Keratinocyte (primary cell): Measurements from ENCODE around the gene MPND. TPM values are rescaled to one million over a fixed set of nuclear protein-coding genes. Genes with fewer than 3 reads are reported as not detected.

ENCODE experiments used
- DNase-seq: peaks from one replicate; pipeline ENCODE4 v3.0.0-alpha.2; 2011; ENCODE audit warnings: low read depth, missing footprints, low spot score
- FAIRE-seq: peaks from 2 replicates; lab custom pipeline; 2011; peaks lifted over from hg19 to GRCh38; lab: Jason Lieb, UNC
- H2AFZ ChIP-seq: 2 replicates; pipeline ENCODE4 v1.6.0; 2012; ENCODE audit warnings: low read length, control low read depth, inconsistent platforms; ENCODE audit not compliant: control insufficient read depth
- H3K27ac ChIP-seq: 2 replicates; pipeline ENCODE4 v1.5.1; 2011; ENCODE audit warnings: low read length; ENCODE audit not compliant: control insufficient read depth, insufficient read depth
- H3K27me3 ChIP-seq: 3 replicates; pipeline ENCODE4 v1.6.0; 2011; ENCODE audit warnings: low read length; ENCODE audit not compliant: control insufficient read depth, insufficient read depth; ENCODE audit errors: extremely low read depth
- H3K36me3 ChIP-seq, 2 experiments: 2 replicates in 1 of 2; 3 replicates in 1 of 2; pipeline ENCODE4 v1.5.1; 2011; ENCODE audit warnings: low read length in 2 of 2, mild to moderate bottlenecking in 1 of 2; ENCODE audit not compliant: control insufficient read depth in 2 of 2, insufficient read depth in 2 of 2; ENCODE audit errors: extremely low read depth in 1 of 2
- H3K4me1 ChIP-seq: 3 replicates; pipeline ENCODE4 v1.5.1; 2011; ENCODE audit warnings: low read length; ENCODE audit not compliant: control insufficient read depth, insufficient read depth; ENCODE audit errors: extremely low read depth
- H3K4me2 ChIP-seq: 3 replicates; pipeline ENCODE4 v1.6.0; 2011; ENCODE audit warnings: low read depth, low read length; ENCODE audit not compliant: control insufficient read depth, insufficient read depth; ENCODE audit errors: extremely low read depth
- H3K4me3 ChIP-seq, 3 experiments: fragments of 200-600 bp in 1 of 3; sonication (generic) in 1 of 3; 2 replicates in 2 of 3; 3 replicates in 1 of 3; pipeline ENCODE4 v1.5.1; 2011 to 2016; ENCODE audit warnings: low read length in 3 of 3, mild to moderate bottlenecking in 3 of 3, control low read depth in 2 of 3, inconsistent platforms in 1 of 3, low read depth in 1 of 3, mixed read lengths in 1 of 3, mixed run types in 1 of 3, moderate library complexity in 1 of 3; ENCODE audit not compliant: control insufficient read depth in 2 of 3, insufficient read depth in 2 of 3; ENCODE audit errors: extremely low read depth in 1 of 3
- H3K79me2 ChIP-seq: 2 replicates; pipeline ENCODE4 v1.6.0; 2012; ENCODE audit warnings: low read length; ENCODE audit not compliant: control insufficient read depth, insufficient read depth
- H3K9ac ChIP-seq: 3 replicates; pipeline ENCODE4 v1.6.0; 2011; ENCODE audit warnings: low read length; ENCODE audit not compliant: control insufficient read depth, insufficient read depth; ENCODE audit errors: extremely low read depth
- H3K9me1 ChIP-seq: 3 replicates; pipeline ENCODE4 v1.6.0; 2011; ENCODE audit warnings: low read length; ENCODE audit not compliant: control insufficient read depth, insufficient read depth; ENCODE audit errors: extremely low read depth
- H3K9me3 ChIP-seq: 2 replicates; pipeline ENCODE4 v1.5.1; 2012; ENCODE audit warnings: low read depth, low read length; ENCODE audit not compliant: control insufficient read depth
- H4K20me1 ChIP-seq: 3 replicates; pipeline ENCODE4 v1.6.0; 2011; ENCODE audit warnings: low read length; ENCODE audit not compliant: control insufficient read depth, insufficient read depth; ENCODE audit errors: extremely low read depth
- CTCF ChIP-seq, 3 experiments: IDR thresholded peaks in 1 of 3; conservative IDR thresholded peaks in 1 of 3; optimal IDR thresholded peaks in 1 of 3; 2 replicates in 2 of 3; 3 replicates in 1 of 3; pipeline versions ENCODE3 to v1.5.1; 2011; ENCODE audit warnings: low read length in 3 of 3, mild to moderate bottlenecking in 3 of 3, moderate library complexity in 2 of 3, control low read depth in 1 of 3, inconsistent platforms in 1 of 3; ENCODE audit not compliant: insufficient read depth in 2 of 3; ENCODE audit errors: extremely low read depth in 1 of 3
- EZH2 ChIP-seq: IDR thresholded peaks from one replicate; pipeline ENCODE4 v1.6.1; 2012; ENCODE audit warnings: inconsistent platforms, mild to moderate bottlenecking, low read length, moderate library complexity
- dilution Hi-C: fragments of 300-500 bp; cut with MboI; formaldehyde crosslinking; loops from one replicate; pipeline ENCODE4 v1.7.0; 2020; ENCODE audit warnings: low sequenced_read_pairs; ENCODE audit not compliant: extremely low pct_ligation_motif_present
- polyA plus RNA-seq, 5 experiments: library from polyadenylated mRNA; depleted of rRNA in 3 of 5; stranded (reverse) in 3 of 5; stranded (forward) in 1 of 5; unstranded in 1 of 5; fragments of >200 nt; gene quantifications; 1 replicate in 1 of 5; 2 replicates in 3 of 5; 3 replicates in 1 of 5; pipeline versions ENCODE4 v1.2.1 to v1.2.3, GENCODE V29; 2011 to 2012; ENCODE audit warnings: missing spikeins in 2 of 5, low read depth in 1 of 5, low replicate concordance in 1 of 5

Gene MPND
- polyA plus RNA-seq, 1 donor (not counting 4 experiments of a cell fraction or from before 2014, with no cell fraction given), result 4.2 TPM

- H3K9me1 ChIP-seq, result no peaks in the 10 kb centered on the region
- FAIRE-seq, result no peak
- H3K9ac ChIP-seq, result no peak overlapping the region
- dilution Hi-C loops, result no loop called here
- no peaks in the 10 kb centered on the region for H3K9me3 ChIP-seq
- DNase-seq, result no peak
- no peaks in the 10 kb centered on the region for H3K4me1 ChIP-seq
- no peaks in the 10 kb centered on the region for H3K79me2 ChIP-seq
- H2AFZ ChIP-seq, result no peak overlapping the region
- no peak overlapping the region for H3K4me3 ChIP-seq
- no peak overlapping the region for H3K4me2 ChIP-seq
- no peak for TF ChIP-seq CTCF (optimal IDR thresholded peaks at IDR 0.05 in 1 of 3, IDR thresholded peaks at IDR 0.05 in 1 of 3, conservative IDR thresholded peaks at IDR 0.05 in 1 of 3; ENCODE audit: extremely low read depth in 1 of 3, insufficient read depth in 2 of 3, low read length in 3 of 3)
- no peak for TF ChIP-seq EZH2
- H3K27me3 ChIP-seq, result no peaks in the 10 kb centered on the region
- no peaks in the 10 kb centered on the region for H4K20me1 ChIP-seq
- no peaks in the 10 kb centered on the region for H3K36me3 ChIP-seq
- no peak overlapping the region for H3K27ac ChIP-seq
Measured at GRCh38 chr19:4305257-4305612, 38.1 kb upstream of the MPND start.

- Histone ChIP-seq H3K9ac (no peak overlapping the region), H3K9me1 (no peaks in the 10 kb centered on the region), H3K36me3 (no peaks in the 10 kb centered on the region), H3K4me1 (no peaks in the 10 kb centered on the region), H3K9me3 (no peaks in the 10 kb centered on the region), H3K79me2 (no peaks in the 10 kb centered on the region), H4K20me1 (no peaks in the 10 kb centered on the region), H3K27ac (no peak overlapping the region), H3K4me3 (no peak overlapping the region), H3K27me3 (no peaks in the 10 kb centered on the region), H3K4me2 (no peak overlapping the region), H2AFZ (no peak overlapping the region)
- FAIRE-seq (no peak), DNase-seq (no peak)
- dilution Hi-C loops, result no loop called here
- TF ChIP-seq EZH2, result no peak
- no peak for TF ChIP-seq CTCF (optimal IDR thresholded peaks at IDR 0.05 in 1 of 3, IDR thresholded peaks at IDR 0.05 in 1 of 3, conservative IDR thresholded peaks at IDR 0.05 in 1 of 3; ENCODE audit: extremely low read depth in 1 of 3, insufficient read depth in 2 of 3, low read length in 3 of 3)
Measured at GRCh38 chr19:4305659-4306058, 37.7 kb upstream of the MPND start.
